Right lobe of liver (tissue), 4 donors: ENCODE measurements around the gene TRPC3.

Experiments used
- CTCF ChIP-seq, 4 donors: fragments of 200-600 bp in 3 of 4; fragments of 450-650 bp in 1 of 4; IDR thresholded peaks; one replicate each; pipeline versions ENCODE4 v1.5.1 to v1.8.0; 2016 to 2022; ENCODE audit warnings: antibody characterized with exemption in 4 of 4, mild to moderate bottlenecking in 2 of 4
- POLR2A ChIP-seq: fragments of 450-650 bp; IDR thresholded peaks from one replicate; pipeline ENCODE4 v1.6.1; 2017; ENCODE audit warnings: antibody characterized with exemption, mild to moderate bottlenecking
- donor health status: DM: no; HTN: no; CAD: no.
- donor health status: DM: no; HTN: no; CAD: no.
- donor health status: DM: no; HTN: yes; CAD: no.

DNA sequence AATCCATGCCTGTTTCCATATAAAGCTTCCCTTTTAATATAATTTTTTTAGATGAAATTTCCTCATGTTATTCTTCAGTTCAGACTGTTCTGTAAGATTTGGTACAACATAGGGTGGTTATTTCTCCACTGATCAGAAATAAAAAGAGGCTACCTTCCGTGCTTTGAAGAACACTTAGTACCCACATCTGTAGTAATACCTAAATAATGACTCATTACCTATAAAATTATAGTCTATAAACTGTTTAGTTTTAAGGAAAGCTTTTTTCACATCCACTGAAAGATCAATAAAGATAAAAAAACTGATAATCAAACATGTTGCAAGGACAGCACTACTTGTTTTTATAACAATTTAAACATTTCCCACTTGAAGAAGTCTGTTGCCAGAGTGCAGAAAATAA is 23.9 kb downstream of the TRPC3 start:
- TF ChIP-seq CTCF (IDR thresholded peaks at IDR 0.05) (no peak), POLR2A (no peak)
